Mesendoderm (in vitro differentiated cells): ENCODE data around the gene SYTL5.

Source experiments
- DNase-seq: peaks from one replicate; pipeline ENCODE4 v3.0.0; 2013
- H2AK5ac ChIP-seq: 2 replicates; pipeline ENCODE4 v1.6.1; 2013; ENCODE audit warnings: low read length, inconsistent platforms
- H2BK120ac ChIP-seq: 2 replicates; pipeline ENCODE4 v1.6.1; 2013; ENCODE audit warnings: low read depth, mild to moderate bottlenecking, low read length, moderate library complexity, mixed read lengths
- H2BK15ac ChIP-seq: replicated peaks from 2 replicates; pipeline ENCODE4 v1.6.1; 2013; ENCODE audit warnings: low read depth, mild to moderate bottlenecking, moderate library complexity
- H2BK5ac ChIP-seq: 2 replicates; pipeline ENCODE4 v1.6.1; 2013; ENCODE audit warnings: low read length, inconsistent platforms
- H3K18ac ChIP-seq: 2 replicates; pipeline ENCODE4 v1.6.1; 2013; ENCODE audit warnings: mild to moderate bottlenecking, low read length, mixed read lengths
- H3K23ac ChIP-seq: one replicate; pipeline ENCODE4 v1.6.1; 2013; ENCODE audit warnings: low read length
- H3K27ac ChIP-seq: 2 replicates; pipeline ENCODE4 v1.5.1; 2013; ENCODE audit warnings: low read depth, mild to moderate bottlenecking, inconsistent platforms, low read length, moderate library complexity
- H3K27me3 ChIP-seq: 2 replicates; pipeline ENCODE4 v1.6.1; 2013; ENCODE audit warnings: low read length, control low read depth, mild to moderate bottlenecking, inconsistent platforms; ENCODE audit not compliant: insufficient read depth, poor library complexity
- H3K36me3 ChIP-seq: 2 replicates; pipeline ENCODE4 v1.6.1; 2013; ENCODE audit warnings: low read length, inconsistent platforms; ENCODE audit not compliant: control insufficient read depth, insufficient read depth
- H3K4ac ChIP-seq: one replicate; pipeline ENCODE4 v1.6.1; 2013; ENCODE audit warnings: low read depth, mild to moderate bottlenecking, low read length, moderate library complexity
- H3K4me1 ChIP-seq: 2 replicates; pipeline ENCODE4 v1.6.1; 2013; ENCODE audit warnings: low read depth, low read length, inconsistent platforms; ENCODE audit not compliant: control insufficient read depth
- H3K4me2 ChIP-seq: 2 replicates; pipeline ENCODE4 v1.6.1; 2013; ENCODE audit warnings: low read length
- H3K4me3 ChIP-seq: 2 replicates; pipeline ENCODE4 v1.5.1; 2013; ENCODE audit warnings: mild to moderate bottlenecking, low read length
- H3K56ac ChIP-seq: one replicate; pipeline ENCODE4 v1.6.1; 2013; ENCODE audit warnings: low read length
- H3K79me1 ChIP-seq: 2 replicates; pipeline ENCODE4 v1.6.1; 2013; ENCODE audit warnings: low read length, inconsistent platforms
- H3K79me2 ChIP-seq: 2 replicates; pipeline ENCODE4 v1.6.1; 2013; ENCODE audit warnings: mild to moderate bottlenecking, low read length; ENCODE audit not compliant: control insufficient read depth, insufficient read depth
- H3K9ac ChIP-seq: 2 replicates; pipeline ENCODE4 v1.6.1; 2013; ENCODE audit warnings: low read length, inconsistent platforms
- H4K5ac ChIP-seq: one replicate; pipeline ENCODE4 v1.6.1; 2013; ENCODE audit warnings: low read length
- H4K8ac ChIP-seq: one replicate; pipeline ENCODE4 v1.6.1; 2013; ENCODE audit warnings: low read depth, mild to moderate bottlenecking, control low read depth, low read length, moderate library complexity
- WGBS: extraction: QIAGEN DNeasy Blood & Tissue Kit; methylation state at CpG from one replicate; pipeline ENCODE4 v1.1.7; 2013; ENCODE audit warnings: low lambda C conversion rate, missing lambda C conversion rate; ENCODE audit not compliant: insufficient coverage; ENCODE audit errors: extremely low coverage; 5-methylcytosine and 5-hydroxymethylcytosine counted together

SYTL5 gene

GRCh38 chrX:38028300-38028699, 21.9 kb downstream of the SYTL5 start:
- Histone ChIP-seq H4K8ac (no peak overlapping the region), H3K27ac (no peak overlapping the region), H2BK15ac (no peak overlapping the region), H3K4ac (no peak overlapping the region), H3K9ac (no peak overlapping the region), H3K56ac (no peak overlapping the region), H2BK5ac (no peak overlapping the region), H2BK120ac (no peak overlapping the region), H3K4me1 (no peaks in the 10 kb centered on the region), H2AK5ac (no peak overlapping the region), H4K5ac (no peak overlapping the region), H3K4me2 (no peak overlapping the region), H3K4me3 (no peak overlapping the region), H3K18ac (no peak overlapping the region), H3K23ac (no peak overlapping the region), H3K79me2 (no peaks in the 10 kb centered on the region), H3K36me3 (no peaks in the 10 kb centered on the region), H3K79me1 (no peaks in the 10 kb centered on the region), H3K27me3 (no peaks in the 10 kb centered on the region)
- DNase-seq = no peak
- WGBS = no CpG with 5 or more reads among the region's 1 CpG

- no peaks in the 10 kb centered on the region for H3K36me3 ChIP-seq
- no CpG with 5 or more reads among the region's 2 CpGs for WGBS
- H3K4me3 ChIP-seq = no peak overlapping the region
Observed at GRCh38 chrX:38036466-38036865, 30.1 kb downstream of the SYTL5 start.

GRCh38 chrX:38038501-38038900, 32.1 kb downstream of the SYTL5 start:
- H3K4ac ChIP-seq = no peak overlapping the region
- no peak overlapping the region for H3K27ac ChIP-seq
- no peak overlapping the region for H3K56ac ChIP-seq
- H3K18ac ChIP-seq = no peak overlapping the region
- no peaks in the 10 kb centered on the region for H3K4me1 ChIP-seq
- no peak overlapping the region for H3K4me3 ChIP-seq
- H3K27me3 ChIP-seq = no peaks in the 10 kb centered on the region
- no peak overlapping the region for H3K4me2 ChIP-seq
- H3K79me1 ChIP-seq = no peaks in the 10 kb centered on the region
- no peak for DNase-seq
- H4K5ac ChIP-seq = no peak overlapping the region
- H3K79me2 ChIP-seq = no peaks in the 10 kb centered on the region
- H2BK120ac ChIP-seq = no peak overlapping the region
- H3K23ac ChIP-seq = no peak overlapping the region
- no peak overlapping the region for H2BK15ac ChIP-seq
- H4K8ac ChIP-seq = no peak overlapping the region
- 100% methylated on average over 1 of the region's 2 CpGs for WGBS
- H3K9ac ChIP-seq = no peak overlapping the region
- no peaks in the 10 kb centered on the region for H3K36me3 ChIP-seq
- H2AK5ac ChIP-seq = no peak overlapping the region
- H2BK5ac ChIP-seq = no peak overlapping the region

More at GRCh38 chrX:38036466-38036865, 30.1 kb downstream of the SYTL5 start:
- no peak overlapping the region for H2AK5ac ChIP-seq
- H3K18ac ChIP-seq = no peak overlapping the region
- H3K27me3 ChIP-seq = no peaks in the 10 kb centered on the region
- no peaks in the 10 kb centered on the region for H3K79me2 ChIP-seq
- H4K8ac ChIP-seq = no peak overlapping the region
- no peak overlapping the region for H3K4ac ChIP-seq
- H3K56ac ChIP-seq = no peak overlapping the region
- H3K23ac ChIP-seq = no peak overlapping the region
- H4K5ac ChIP-seq = no peak overlapping the region
- H3K4me2 ChIP-seq = no peak overlapping the region
- H2BK15ac ChIP-seq = no peak overlapping the region
- H2BK5ac ChIP-seq = no peak overlapping the region
- no peaks in the 10 kb centered on the region for H3K4me1 ChIP-seq
- no peak overlapping the region for H3K27ac ChIP-seq
- H2BK120ac ChIP-seq = no peak overlapping the region
- no peaks in the 10 kb centered on the region for H3K79me1 ChIP-seq
- DNase-seq = no peak
- H3K9ac ChIP-seq = no peak overlapping the region

GRCh38 chrX:38041237-38041636, 34.9 kb downstream of the SYTL5 start:
- no peaks in the 10 kb centered on the region for H3K79me1 ChIP-seq
- no peak for DNase-seq
- H4K8ac ChIP-seq = no peak overlapping the region
- no CpG with 5 or more reads among the region's 3 CpGs for WGBS
- H3K4ac ChIP-seq = no peak overlapping the region
- no peaks in the 10 kb centered on the region for H3K79me2 ChIP-seq
- H2BK5ac ChIP-seq = no peak overlapping the region
- H3K23ac ChIP-seq = no peak overlapping the region
- H2BK120ac ChIP-seq = no peak overlapping the region
- no peak overlapping the region for H3K56ac ChIP-seq
- no peak overlapping the region for H3K4me2 ChIP-seq
- no peak overlapping the region for H4K5ac ChIP-seq
- no peak overlapping the region for H3K27ac ChIP-seq
- H2AK5ac ChIP-seq = no peak overlapping the region
- H3K4me1 ChIP-seq = no peaks in the 10 kb centered on the region
- no peak overlapping the region for H3K4me3 ChIP-seq
- H2BK15ac ChIP-seq = no peak overlapping the region
- H3K9ac ChIP-seq = no peak overlapping the region
- H3K18ac ChIP-seq = no peak overlapping the region
- no peaks in the 10 kb centered on the region for H3K27me3 ChIP-seq
- no peaks in the 10 kb centered on the region for H3K36me3 ChIP-seq

- H3K36me3 ChIP-seq = no peaks in the 10 kb centered on the region
- WGBS = no CpG with 5 or more reads among the region's 3 CpGs
- no peak overlapping the region for H3K27ac ChIP-seq
- H3K23ac ChIP-seq = no peak overlapping the region
- no peak overlapping the region for H3K56ac ChIP-seq
- no peak overlapping the region for H2BK15ac ChIP-seq
- H3K4me1 ChIP-seq = no peaks in the 10 kb centered on the region
- no peak overlapping the region for H3K9ac ChIP-seq
- H3K18ac ChIP-seq = no peak overlapping the region
- H2AK5ac ChIP-seq = no peak overlapping the region
- no peak overlapping the region for H3K4ac ChIP-seq
- H3K79me2 ChIP-seq = no peaks in the 10 kb centered on the region
- H3K4me3 ChIP-seq = no peak overlapping the region
- H3K27me3 ChIP-seq = no peaks in the 10 kb centered on the region
- no peak overlapping the region for H4K5ac ChIP-seq
- DNase-seq = peak; percentile 19
- no peak overlapping the region for H4K8ac ChIP-seq
- no peak overlapping the region for H3K4me2 ChIP-seq
- H3K79me1 ChIP-seq = no peaks in the 10 kb centered on the region
- no peak overlapping the region for H2BK120ac ChIP-seq
- no peak overlapping the region for H2BK5ac ChIP-seq
Observed at GRCh38 chrX:38044701-38045100, 38.3 kb downstream of the SYTL5 start.

GRCh38 chrX:38045538-38046096, 39.3 kb downstream of the SYTL5 start:
- H2AK5ac ChIP-seq = no peak overlapping the region
- H3K4me3 ChIP-seq = no peak overlapping the region
- H3K4me1 ChIP-seq = no peaks in the 10 kb centered on the region
- no peak overlapping the region for H3K56ac ChIP-seq
- no peak overlapping the region for H3K4me2 ChIP-seq
- H3K18ac ChIP-seq = no peak overlapping the region
- no peaks in the 10 kb centered on the region for H3K79me1 ChIP-seq
- no peak overlapping the region for H3K4ac ChIP-seq
- WGBS = no CpG with 5 or more reads among the region's 3 CpGs
- no peak overlapping the region for H2BK5ac ChIP-seq
- no peaks in the 10 kb centered on the region for H3K36me3 ChIP-seq
- no peaks in the 10 kb centered on the region for H3K79me2 ChIP-seq
- H4K8ac ChIP-seq = no peak overlapping the region
- no peak overlapping the region for H2BK15ac ChIP-seq
- no peaks in the 10 kb centered on the region for H3K27me3 ChIP-seq
- no peak overlapping the region for H3K9ac ChIP-seq
- no peak for DNase-seq
- no peak overlapping the region for H4K5ac ChIP-seq
- no peak overlapping the region for H3K23ac ChIP-seq
- no peak overlapping the region for H2BK120ac ChIP-seq
- no peak overlapping the region for H3K27ac ChIP-seq
